ENCODE results near the gene MLPH. TPM values are rescaled to one million over a fixed set of nuclear protein-coding genes. Genes with fewer than 3 reads are reported as not detected.

MLPH gene
- polyA plus RNA-seq, 1 experiment, result 15.6 TPM

DNA sequence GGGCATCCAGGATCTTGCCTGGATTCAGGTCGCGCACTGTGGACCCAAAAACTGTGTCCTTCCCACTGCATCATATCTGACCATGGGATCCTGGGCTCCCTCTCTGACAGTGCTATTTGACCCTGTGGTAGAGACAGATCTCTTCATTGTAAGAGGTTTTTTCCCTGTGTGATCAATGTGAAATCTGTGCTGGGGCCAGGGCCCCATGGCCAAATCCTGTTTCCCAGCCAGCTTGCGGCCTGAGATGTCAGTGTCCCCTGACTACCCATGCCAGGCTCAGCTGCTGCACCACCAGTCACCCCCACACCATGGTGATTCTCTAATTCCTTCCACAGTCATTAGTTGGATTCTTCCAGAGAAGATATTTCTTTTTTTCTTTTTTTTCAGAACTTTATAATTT is 82.8 kb downstream of the MLPH start:
- no peak for DNase-seq (ENCODE audit: low read depth, low spot score)
- Histone ChIP-seq H3K9me3 (ENCODE audit: control insufficient read depth, insufficient read depth, low read length) (peaks cover 9% of the 10 kb centered on the region; the same call in 1 of the 2 replicates), H3K27ac (ENCODE audit: low read depth, low read length) (no peak overlapping the region), H3K27me3 (ENCODE audit: control insufficient read depth, insufficient read depth, low read length) (peaks cover 3% of the 10 kb centered on the region), H3K4me3 (ENCODE audit: low read depth, low read length) (no peak overlapping the region)
- ChIA-PET POLR2A (interaction anchor here (0.7 kb wide), 1 partner anchor 184 kb away, joined by 4 read pairs; no protein-coding TSS in a partner anchor), CTCF (interaction anchor here (5.2 kb wide), 1 partner anchor 58 kb away, joined by 209 read pairs; no protein-coding TSS in a partner anchor)
- TF ChIP-seq, protein P1, sequence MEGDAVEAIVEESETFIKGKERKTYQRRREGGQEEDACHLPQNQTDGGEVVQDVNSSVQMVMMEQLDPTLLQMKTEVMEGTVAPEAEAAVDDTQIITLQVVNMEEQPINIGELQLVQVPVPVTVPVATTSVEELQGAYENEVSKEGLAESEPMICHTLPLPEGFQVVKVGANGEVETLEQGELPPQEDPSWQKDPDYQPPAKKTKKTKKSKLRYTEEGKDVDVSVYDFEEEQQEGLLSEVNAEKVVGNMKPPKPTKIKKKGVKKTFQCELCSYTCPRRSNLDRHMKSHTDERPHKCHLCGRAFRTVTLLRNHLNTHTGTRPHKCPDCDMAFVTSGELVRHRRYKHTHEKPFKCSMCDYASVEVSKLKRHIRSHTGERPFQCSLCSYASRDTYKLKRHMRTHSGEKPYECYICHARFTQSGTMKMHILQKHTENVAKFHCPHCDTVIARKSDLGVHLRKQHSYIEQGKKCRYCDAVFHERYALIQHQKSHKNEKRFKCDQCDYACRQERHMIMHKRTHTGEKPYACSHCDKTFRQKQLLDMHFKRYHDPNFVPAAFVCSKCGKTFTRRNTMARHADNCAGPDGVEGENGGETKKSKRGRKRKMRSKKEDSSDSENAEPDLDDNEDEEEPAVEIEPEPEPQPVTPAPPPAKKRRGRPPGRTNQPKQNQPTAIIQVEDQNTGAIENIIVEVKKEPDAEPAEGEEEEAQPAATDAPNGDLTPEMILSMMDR (IDR thresholded peaks at IDR 0.05; ENCODE audit: low read depth, low read length), result no peak

DNA sequence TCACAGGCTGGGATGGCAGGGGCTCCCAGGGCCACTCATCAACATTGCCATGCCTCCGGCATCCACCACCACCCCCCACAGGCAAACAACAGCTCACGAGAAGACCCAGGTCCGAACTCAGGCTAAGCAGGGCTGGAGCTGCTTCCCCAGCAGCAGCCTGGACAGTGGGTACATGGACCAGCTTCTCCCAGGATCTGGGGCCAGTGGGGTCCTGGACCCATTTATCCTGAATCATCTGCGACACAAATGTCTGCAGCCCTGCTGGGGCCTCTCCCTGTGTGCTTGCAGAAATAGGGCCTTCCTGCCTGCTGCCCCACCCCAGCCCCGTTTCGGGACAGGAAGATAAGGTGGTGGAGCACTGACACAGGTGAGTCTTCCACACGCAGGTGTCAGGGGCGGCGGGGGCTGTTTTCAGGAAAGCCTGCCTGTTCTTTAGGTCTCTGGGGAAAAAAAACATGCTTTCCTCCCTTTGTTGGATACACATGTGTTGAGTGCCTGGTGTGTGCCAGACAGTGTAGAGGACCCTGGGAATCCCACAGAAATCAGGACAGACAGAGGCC is 83.8 kb downstream of the MLPH start:
- Histone ChIP-seq H3K27me3 (ENCODE audit: control insufficient read depth, insufficient read depth, low read length) (peaks cover 3% of the 10 kb centered on the region), H3K9me3 (ENCODE audit: control insufficient read depth, insufficient read depth, low read length) (peaks cover 9% of the 10 kb centered on the region; the same call in 1 of the 2 replicates), H3K4me3 (ENCODE audit: low read depth, low read length) (no peak overlapping the region), H3K27ac (ENCODE audit: low read depth, low read length) (no peak overlapping the region)
- TF ChIP-seq, protein P1 (IDR thresholded peaks at IDR 0.05; ENCODE audit: low read depth, low read length), result no peak
- DNase-seq (ENCODE audit: low read depth, low spot score), result no peak
- ChIA-PET POLR2A (interaction anchor here (0.7 kb wide), 1 partner anchor 185 kb away, joined by 4 read pairs; no protein-coding TSS in a partner anchor), CTCF (interaction anchor here (0.6 to 5.2 kb wide), 26 partner anchors 9 to 495 kb away, joined by 3 to 209 read pairs (median 12); partner anchors contain the start of genes COPS8, MLPH and RAB17)

DNA sequence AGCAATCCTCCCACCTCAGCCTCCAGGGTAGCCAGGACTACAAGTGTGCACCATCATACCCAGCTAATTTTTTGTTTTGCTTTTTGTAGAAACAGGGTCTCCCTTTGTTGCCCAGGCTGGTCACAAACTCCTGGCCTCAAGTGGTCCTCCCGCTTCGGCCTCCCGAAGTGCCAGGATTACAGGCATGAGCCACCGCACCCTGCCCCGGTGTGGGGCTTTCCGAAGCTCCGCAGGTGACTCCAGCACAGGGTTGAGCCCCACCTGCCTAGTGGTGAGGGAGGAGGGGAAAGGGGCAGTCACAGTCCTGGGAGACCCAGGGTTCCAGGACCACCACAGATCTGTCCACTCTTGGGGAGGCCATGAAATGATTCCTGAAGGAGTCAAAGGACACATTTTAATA is 84.5 kb downstream of the MLPH start:
- no peak for DNase-seq (ENCODE audit: low read depth, low spot score)
- Histone ChIP-seq H3K27ac (ENCODE audit: low read depth, low read length) (no peak overlapping the region), H3K4me3 (ENCODE audit: low read depth, low read length) (no peak overlapping the region), H3K9me3 (ENCODE audit: control insufficient read depth, insufficient read depth, low read length) (peaks cover 8% of the 10 kb centered on the region; the same call in 1 of the 2 replicates), H3K27me3 (ENCODE audit: control insufficient read depth, insufficient read depth, low read length) (peaks cover 3% of the 10 kb centered on the region)
- ChIA-PET POLR2A (interaction anchor here (1.4 kb wide), 1 partner anchor 59 kb away, joined by 11 read pairs; no protein-coding TSS in a partner anchor), CTCF (interaction anchor here (0.5 to 5.2 kb wide), 93 partner anchors 9 to 1219 kb away, joined by 3 to 209 read pairs (median 5); partner anchors contain the start of genes COL6A3, COPS8, MLPH and RAB17)
- TF ChIP-seq, protein P1 (IDR thresholded peaks at IDR 0.05; ENCODE audit: low read depth, low read length), result no peak

DNA sequence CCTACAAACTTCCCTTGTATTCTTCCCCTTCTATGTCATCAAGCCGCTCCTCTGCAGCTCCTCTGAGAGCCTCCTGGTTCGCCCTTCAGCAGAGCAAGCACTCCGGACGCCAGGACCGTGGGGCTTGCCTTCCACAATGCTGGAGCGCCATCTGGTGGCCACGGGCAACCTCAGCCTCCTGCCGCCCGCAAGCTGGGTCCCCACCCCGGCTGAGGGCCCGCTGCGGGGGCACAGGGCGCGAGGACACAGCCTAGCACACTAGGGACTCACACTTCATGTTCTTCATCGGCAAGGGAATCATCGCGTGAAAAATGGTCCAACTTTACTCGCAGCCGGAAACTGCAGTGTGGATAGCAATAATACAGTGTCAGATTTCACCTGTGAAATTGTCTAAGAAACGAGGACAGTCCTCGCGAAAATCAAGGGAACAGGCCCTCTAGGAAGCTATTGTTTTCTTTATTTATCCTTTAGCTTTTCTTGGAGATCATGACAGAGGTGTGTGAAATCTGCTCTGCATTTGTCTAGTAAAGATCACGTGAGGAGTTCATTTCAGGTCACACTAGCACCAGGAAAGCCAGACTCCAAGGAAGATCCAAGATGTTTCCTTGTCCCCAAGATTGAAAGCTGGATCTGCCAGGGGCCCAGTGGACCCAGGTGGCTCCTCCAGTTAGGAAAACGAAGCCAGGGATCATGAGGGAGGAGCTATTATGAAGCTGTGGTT is 85.1 kb downstream of the MLPH start:
- Histone ChIP-seq H3K27ac (ENCODE audit: low read depth, low read length) (no peak overlapping the region), H3K9me3 (ENCODE audit: control insufficient read depth, insufficient read depth, low read length) (peaks cover 3% of the 10 kb centered on the region; the same call in 1 of the 2 replicates), H3K4me3 (ENCODE audit: low read depth, low read length) (no peak overlapping the region), H3K27me3 (ENCODE audit: control insufficient read depth, insufficient read depth, low read length) (peaks cover 3% of the 10 kb centered on the region)
- CTCF ChIA-PET, result interaction anchor here (0.5 to 5.2 kb wide), 110 partner anchors 9 to 1219 kb away, joined by 3 to 209 read pairs (median 5); partner anchors contain the start of genes COL6A3, COPS8, MLPH and RAB17
- peak; percentile 85 for DNase-seq (ENCODE audit: low read depth, low spot score)
- TF ChIP-seq, protein P1 (IDR thresholded peaks at IDR 0.05; ENCODE audit: low read depth, low read length), result peak; percentile 98
- POLR2A ChIA-PET, result interaction anchor here (1.3 to 1.4 kb wide), 3 partner anchors 60 to 487 kb away, joined by 3 to 11 read pairs (median 4); partner anchors contain the start of gene COPS8

Data from AG04450 (cell line).